BLaER1 treated with 17β-estradiol and CSF1 and Interleukin-3, amounts not matched to agents 10 nM and 100 nM (cell line): ENCODE results near the gene CITED1.
"Not testable (repeated sequence)": the region's sequence is repeated elsewhere in the genome, so short reads cannot be mapped to it uniquely, and the experiment has no call there.

Experiments
- H3K27ac ChIP-seq, 11 experiments: shearing (Covaris generic); formaldehyde crosslinking; 2 replicates each; pipeline ENCODE4 v1.8.1; 2022
- H3K27me3 ChIP-seq, 11 experiments: shearing (Covaris generic); formaldehyde crosslinking; 2 replicates each; pipeline ENCODE4 v1.8.1; 2022
- H3K36me3 ChIP-seq, 11 experiments: shearing (Covaris generic); formaldehyde crosslinking; 2 replicates each; pipeline ENCODE4 v1.8.1; 2022
- H3K4me1 ChIP-seq, 10 experiments: shearing (Covaris generic); formaldehyde crosslinking; 2 replicates each; pipeline ENCODE4 v1.8.1; 2022
- H3K4me2 ChIP-seq, 11 experiments: shearing (Covaris generic); formaldehyde crosslinking; 2 replicates each; pipeline ENCODE4 v1.8.1; 2022
- H3K4me3 ChIP-seq, 10 experiments: shearing (Covaris generic); formaldehyde crosslinking; 2 replicates each; pipeline ENCODE4 v1.8.1; 2022
- H3K9ac ChIP-seq, 11 experiments: shearing (Covaris generic); formaldehyde crosslinking; 2 replicates each; pipeline ENCODE4 v1.8.1; 2022
- H3K9me3 ChIP-seq, 11 experiments: shearing (Covaris generic); formaldehyde crosslinking; replicated peaks in 1 of 11; 2 replicates each; pipeline ENCODE4 v1.8.1; 2022
- H4K20me1 ChIP-seq, 11 experiments: shearing (Covaris generic); formaldehyde crosslinking; 2 replicates each; pipeline ENCODE4 v1.8.1; 2022
- Cebpa-rat ChIP-seq, 11 experiments: shearing (Covaris generic); IDR thresholded peaks; 2 replicates each; pipeline ENCODE4 v1.8.1; 2022

Gene CITED1

GRCh38 chrX:72340041-72340440, 34.3 kb upstream of the CITED1 start:
- TF ChIP-seq Cebpa-rat (IDR thresholded peaks at IDR 0.05) = no peak
- H3K27ac ChIP-seq = no peak overlapping the region

GRCh38 chrX:72330131-72330530, 24.4 kb upstream of the CITED1 start:
- Histone ChIP-seq H3K9me3 (peaks cover 0 to 14% (median 10%) of the 10 kb centered on the region in 11 experiments; a peak in 12 of 22 replicates), H3K4me2 (no peak overlapping the region), H3K4me1 (peaks cover 0 to 12% (median 4%) of the 10 kb centered on the region in 10 experiments; a peak in 9 of 20 replicates), H3K4me3 (no peak overlapping the region), H3K27me3 (peaks cover 5 to 48% (median 30%) of the 10 kb centered on the region in 11 experiments; a peak in 14 of 22 replicates), H3K36me3 (peaks cover 0 to 23% (median 4%) of the 10 kb centered on the region in 11 experiments; a peak in 6 of 22 replicates), H3K9ac (no peak overlapping the region), H4K20me1 (no peaks in the 10 kb centered on the region), H3K27ac (no peak overlapping the region)
- no peak for TF ChIP-seq Cebpa-rat (IDR thresholded peaks at IDR 0.05)

More at GRCh38 chrX:72340041-72340440, 34.3 kb upstream of the CITED1 start:
- no peaks in the 10 kb centered on the region for H3K4me1 ChIP-seq
- peaks cover 0 to 72% (median 39%) of the 10 kb centered on the region in 11 experiments; a peak in 17 of 22 replicates for H3K27me3 ChIP-seq
- H4K20me1 ChIP-seq = no peaks in the 10 kb centered on the region; a peak in 1 of 22 replicates
- no peak overlapping the region for H3K4me3 ChIP-seq
- H3K9me3 ChIP-seq = no peaks in the 10 kb centered on the region
- no peak overlapping the region for H3K9ac ChIP-seq
- H3K36me3 ChIP-seq = peaks cover 0 to 19% (median 0%) of the 10 kb centered on the region in 11 experiments; a peak in 7 of 22 replicates
- H3K4me2 ChIP-seq = no peak overlapping the region

- no peak for TF ChIP-seq Cebpa-rat (IDR thresholded peaks at IDR 0.05)
- peaks cover 0 to 12% (median 4%) of the 10 kb centered on the region in 10 experiments; a peak in 9 of 20 replicates for H3K4me1 ChIP-seq
- H3K27me3 ChIP-seq = peaks cover 5 to 39% (median 23%) of the 10 kb centered on the region in 11 experiments; a peak in 12 of 22 replicates
- no peak overlapping the region for H3K27ac ChIP-seq
- no peak overlapping the region for H3K9ac ChIP-seq
- peaks cover 0 to 15% (median 0%) of the 10 kb centered on the region in 11 experiments; a peak in 4 of 22 replicates for H3K36me3 ChIP-seq
- no peaks in the 10 kb centered on the region for H4K20me1 ChIP-seq
- H3K9me3 ChIP-seq = peaks cover 0 to 14% (median 10%) of the 10 kb centered on the region in 11 experiments; a peak in 12 of 22 replicates
- H3K4me2 ChIP-seq = peak overlapping the region in 5 of 11 experiments; percentile 7 to 55 (median 41); a peak in 7 of 22 replicates
- H3K4me3 ChIP-seq = no peak overlapping the region
These were observed 21.0 kb upstream of the CITED1 start for GRCh38 chrX:72326605-72327300.

GRCh38 chrX:72319651-72320050, 13.9 kb upstream of the CITED1 start:
- H3K27ac ChIP-seq, H3K9ac ChIP-seq, H3K4me2 ChIP-seq, H3K4me3 ChIP-seq, H4K20me1 ChIP-seq, H3K9me3 ChIP-seq, H3K36me3 ChIP-seq, H3K4me1 ChIP-seq: not testable (repeated sequence)
- peaks cover 0 to 10% (median 0%) of the 10 kb centered on the region in 11 experiments; a peak in 5 of 22 replicates for H3K27me3 ChIP-seq

- no peak for TF ChIP-seq Cebpa-rat (IDR thresholded peaks at IDR 0.05)
- no peak overlapping the region for H3K27ac ChIP-seq
These were observed 11.4 kb upstream of the CITED1 start for GRCh38 chrX:72317139-72317538.

GRCh38 chrX:72316408-72317110, 10.8 kb upstream of the CITED1 start:
- Histone ChIP-seq H3K9me3 (no peaks in the 10 kb centered on the region), H3K4me3 (no peak overlapping the region), H3K27me3 (peaks cover under 1 to 31% (median 18%) of the 10 kb centered on the region in 11 experiments; a peak in 15 of 22 replicates), H4K20me1 (no peaks in the 10 kb centered on the region), H3K4me1 (0 out of 20 replicates have a peak, but pooled peaks cover 0 to 3% (median 0%) of the 10 kb centered on the region in 10 experiments), H3K36me3 (no peaks in the 10 kb centered on the region), H3K4me2 (no peak overlapping the region), H3K9ac (no peak overlapping the region), H3K27ac (no peak overlapping the region)
- TF ChIP-seq Cebpa-rat (IDR thresholded peaks at IDR 0.05) = no peak

More at GRCh38 chrX:72317139-72317538, 11.4 kb upstream of the CITED1 start:
- no peaks in the 10 kb centered on the region for H3K36me3 ChIP-seq
- H3K27me3 ChIP-seq = peaks cover 0 to 26% (median 14%) of the 10 kb centered on the region in 11 experiments; a peak in 13 of 22 replicates
- no peaks in the 10 kb centered on the region for H4K20me1 ChIP-seq
- no peak overlapping the region for H3K4me2 ChIP-seq
- H3K9me3 ChIP-seq = no peaks in the 10 kb centered on the region
- H3K4me3 ChIP-seq = no peak overlapping the region
- no peak overlapping the region for H3K9ac ChIP-seq
- 0 out of 20 replicates have a peak, but pooled peaks cover 0 to 3% (median 0%) of the 10 kb centered on the region in 10 experiments for H3K4me1 ChIP-seq

GRCh38 chrX:72314881-72315280, 9.2 kb upstream of the CITED1 start:
- H3K27me3 ChIP-seq = peaks cover 10 to 43% (median 31%) of the 10 kb centered on the region in 11 experiments
- no peak overlapping the region for H3K4me3 ChIP-seq
- H3K9ac ChIP-seq = no peak overlapping the region
- H4K20me1 ChIP-seq = no peaks in the 10 kb centered on the region
- H3K4me2 ChIP-seq = no peak overlapping the region
- H3K4me1 ChIP-seq = no peaks in the 10 kb centered on the region
- H3K36me3 ChIP-seq = no peaks in the 10 kb centered on the region
- TF ChIP-seq Cebpa-rat (IDR thresholded peaks at IDR 0.05) = no peak
- no peak overlapping the region for H3K27ac ChIP-seq
- no peaks in the 10 kb centered on the region for H3K9me3 ChIP-seq

GRCh38 chrX:72313707-72314641, 8.3 kb upstream of the CITED1 start:
- Histone ChIP-seq H3K4me2 (no peak overlapping the region), H3K9me3 (0 out of 22 replicates have a peak, but pooled peaks cover 0 to 8% (median 0%) of the 10 kb centered on the region in 11 experiments), H4K20me1 (peaks cover 0 to 8% (median 0%) of the 10 kb centered on the region in 11 experiments; a peak in 2 of 22 replicates)

More at GRCh38 chrX:72313707-72314641, 8.3 kb upstream of the CITED1 start:
- peaks cover 0 to 5% (median 4%) of the 10 kb centered on the region in 10 experiments; a peak in 9 of 20 replicates for H3K4me1 ChIP-seq
- no peaks in the 10 kb centered on the region for H3K36me3 ChIP-seq
- no peak for TF ChIP-seq Cebpa-rat (IDR thresholded peaks at IDR 0.05)
- H3K27me3 ChIP-seq = peaks cover 19 to 52% (median 40%) of the 10 kb centered on the region in 11 experiments
- H3K27ac ChIP-seq = no peak overlapping the region
- no peak overlapping the region for H3K9ac ChIP-seq
- no peak overlapping the region for H3K4me3 ChIP-seq
